Measurements from ENCODE around the gene SULT2B1. TPM values are rescaled to one million over a fixed set of nuclear protein-coding genes. Genes with fewer than 3 reads are reported as not detected.
"Not testable (repeated sequence)": the region's sequence is repeated elsewhere in the genome, so short reads cannot be mapped to it uniquely, and the experiment has no call there.

The SULT2B1 gene
- total RNA-seq, 1 donor from 2014 or later: not detected

GRCh38 chr19:48618278-48618915, 66.4 kb downstream of the SULT2B1 start:
- no peak for DNase-seq (ENCODE audit: low read depth)

GRCh38 chr19:48618916-48619691, 67.1 kb downstream of the SULT2B1 start, which contains the start of the genes RPL18 and SPHK2:
Gene RPL18, minus strand, starts transcription at chr19:48619178. Its CDS starts 35 bp downstream, at chr19:48619143.
Gene SPHK2, plus strand, starts transcription at chr19:48619506. Its CDS starts 1,009 bp downstream, at chr19:48620515.
- peak; percentile 100 for DNase-seq (ENCODE audit: low read depth)

GRCh38 chr19:48619692-48620585, 68.0 kb downstream of the SULT2B1 start:
- no peak for DNase-seq (ENCODE audit: low read depth)

- peak; percentile 31 for DNase-seq (ENCODE audit: low read depth)
Observed at GRCh38 chr19:48623556-48624066, 71.6 kb downstream of the SULT2B1 start.

GRCh38 chr19:48624067-48624594, 72.2 kb downstream of the SULT2B1 start:
- DNase-seq (ENCODE audit: low read depth): peak; percentile 98

- no peak for DNase-seq (ENCODE audit: low read depth)
Observed at GRCh38 chr19:48624791-48625723, 73.1 kb downstream of the SULT2B1 start.

- DNase-seq (ENCODE audit: low read depth): no peak
Observed at GRCh38 chr19:48625891-48626327, 73.9 kb downstream of the SULT2B1 start.

GRCh38 chr19:48627201-48627864, 75.4 kb downstream of the SULT2B1 start:
- DNase-seq (ENCODE audit: low read depth): no peak

GRCh38 chr19:48627865-48628314, 75.9 kb downstream of the SULT2B1 start:
- DNase-seq (ENCODE audit: low read depth): no peak

GRCh38 chr19:48628486-48629296, 76.7 kb downstream of the SULT2B1 start:
- DNase-seq (ENCODE audit: low read depth): no peak

- no peak for DNase-seq (ENCODE audit: low read depth)
Observed at GRCh38 chr19:48629297-48629598, 77.3 kb downstream of the SULT2B1 start.

- DNase-seq (ENCODE audit: low read depth): peak; percentile 31
Observed at GRCh38 chr19:48629599-48630295, 77.8 kb downstream of the SULT2B1 start.

GRCh38 chr19:48630296-48631063, 78.5 kb downstream of the SULT2B1 start:
- DNase-seq (ENCODE audit: low read depth): peak; percentile 33

- no peak for DNase-seq (ENCODE audit: low read depth)
Observed at GRCh38 chr19:48631225-48631624, 79.3 kb downstream of the SULT2B1 start.

GRCh38 chr19:48632286-48632685, 80.3 kb downstream of the SULT2B1 start:
- DNase-seq (ENCODE audit: low read depth): not testable (repeated sequence)

GRCh38 chr19:48632692-48633147, 80.7 kb downstream of the SULT2B1 start:
- peak; percentile 80 for DNase-seq (ENCODE audit: low read depth)
